GM10266 (cell line): Measurements from ENCODE around the gene PHLDA3.

Experiments
- DNase-seq: peaks from one replicate; pipeline ENCODE4 v3.0.0; 2012; ENCODE audit errors: extremely low spot score
- TF ChIP-seq, protein P1 (sequence below): IDR thresholded peaks from 2 replicates; pipeline ENCODE4 v1.5.1; 2012; ENCODE audit warnings: mild to moderate bottlenecking, low read depth; ENCODE audit not compliant: control insufficient read depth, insufficient read depth; ENCODE audit errors: missing control alignments

Gene PHLDA3

GRCh38 chr1:201507360-201507675, 38.3 kb upstream of the PHLDA3 start:
- TF ChIP-seq, protein P1, sequence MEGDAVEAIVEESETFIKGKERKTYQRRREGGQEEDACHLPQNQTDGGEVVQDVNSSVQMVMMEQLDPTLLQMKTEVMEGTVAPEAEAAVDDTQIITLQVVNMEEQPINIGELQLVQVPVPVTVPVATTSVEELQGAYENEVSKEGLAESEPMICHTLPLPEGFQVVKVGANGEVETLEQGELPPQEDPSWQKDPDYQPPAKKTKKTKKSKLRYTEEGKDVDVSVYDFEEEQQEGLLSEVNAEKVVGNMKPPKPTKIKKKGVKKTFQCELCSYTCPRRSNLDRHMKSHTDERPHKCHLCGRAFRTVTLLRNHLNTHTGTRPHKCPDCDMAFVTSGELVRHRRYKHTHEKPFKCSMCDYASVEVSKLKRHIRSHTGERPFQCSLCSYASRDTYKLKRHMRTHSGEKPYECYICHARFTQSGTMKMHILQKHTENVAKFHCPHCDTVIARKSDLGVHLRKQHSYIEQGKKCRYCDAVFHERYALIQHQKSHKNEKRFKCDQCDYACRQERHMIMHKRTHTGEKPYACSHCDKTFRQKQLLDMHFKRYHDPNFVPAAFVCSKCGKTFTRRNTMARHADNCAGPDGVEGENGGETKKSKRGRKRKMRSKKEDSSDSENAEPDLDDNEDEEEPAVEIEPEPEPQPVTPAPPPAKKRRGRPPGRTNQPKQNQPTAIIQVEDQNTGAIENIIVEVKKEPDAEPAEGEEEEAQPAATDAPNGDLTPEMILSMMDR: no peak
- DNase-seq: no peak

DNA sequence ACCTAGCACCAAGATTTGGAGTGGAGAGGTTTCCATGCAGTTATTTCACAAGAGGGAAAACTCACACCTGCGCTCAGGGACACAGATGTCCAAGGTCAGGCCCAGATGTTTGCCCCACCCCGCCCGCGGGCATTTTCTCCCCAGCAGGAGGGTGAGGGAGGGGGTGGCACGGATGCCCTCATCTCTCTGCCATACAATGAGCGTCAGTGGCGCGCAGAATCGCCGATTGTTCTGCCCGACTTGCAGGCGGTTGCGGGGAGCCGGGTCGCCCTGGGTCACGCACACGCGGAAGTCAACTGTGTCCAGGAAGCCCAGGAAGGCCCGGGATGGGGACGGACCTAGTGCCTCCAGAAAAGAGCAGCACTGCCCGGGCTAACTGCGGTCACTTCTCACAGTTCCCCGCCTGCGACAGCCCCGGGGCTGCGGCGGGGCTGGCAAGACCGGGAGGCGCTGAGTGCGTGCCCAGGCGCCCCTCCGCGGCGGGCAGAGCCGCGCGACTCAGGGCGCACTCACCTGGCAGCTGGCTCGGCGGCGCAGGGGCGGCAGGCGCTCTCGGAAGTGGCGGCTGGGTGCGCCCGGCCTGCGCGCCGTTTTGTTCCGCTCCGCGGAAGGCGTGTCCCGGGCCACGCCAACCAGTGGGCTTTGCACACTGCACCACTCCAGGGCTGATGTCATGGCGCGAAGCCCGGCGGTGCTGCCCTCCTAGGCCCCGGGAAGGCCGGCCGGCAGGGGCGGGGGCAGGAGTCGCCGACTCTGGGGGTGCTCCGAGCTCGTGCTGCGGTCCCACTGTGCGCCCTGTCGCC, 37.8 kb upstream of the PHLDA3 start, which contains the start of gene CSRP1:
CSRP1 (minus strand) TSS at position 567 of the 803 bp plus-strand sequence. CDS start 10,820 bp downstream, outside the sequence.
- peak; percentile 93 for DNase-seq
- TF ChIP-seq, protein P1: peak; percentile 22

DNA sequence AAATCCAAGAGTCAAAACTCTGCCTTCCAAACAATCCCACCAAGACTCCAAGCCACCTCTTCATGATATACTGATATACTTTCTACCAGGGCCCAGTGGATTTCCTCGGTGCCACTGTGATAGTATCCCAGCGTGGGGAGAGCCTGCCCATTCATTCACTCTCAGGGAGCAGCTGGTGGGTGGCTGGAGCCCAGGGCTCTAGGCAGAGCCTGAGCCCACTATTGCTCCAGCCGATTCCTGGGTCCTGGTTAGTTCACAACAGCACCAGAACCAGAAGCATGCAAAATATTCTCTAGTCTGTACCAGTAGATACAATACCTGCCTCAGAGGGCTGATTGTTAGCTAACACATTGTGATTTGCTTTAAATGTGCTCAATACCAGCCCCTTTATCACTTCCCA, 37.1 kb upstream of the PHLDA3 start:
- DNase-seq: no peak
- TF ChIP-seq, protein P1: no peak

GRCh38 chr1:201505503-201505890, 36.5 kb upstream of the PHLDA3 start:
- no peak for DNase-seq
- TF ChIP-seq, protein P1: no peak

GRCh38 chr1:201504799-201505502, 36.0 kb upstream of the PHLDA3 start:
- no peak for DNase-seq
- TF ChIP-seq, protein P1: no peak

GRCh38 chr1:201504179-201504631, 35.2 kb upstream of the PHLDA3 start:
- DNase-seq: no peak
- TF ChIP-seq, protein P1: no peak
